Bronchial epithelial cell (primary cell): ENCODE data around the gene BCOR. TPM values are rescaled to one million over a fixed set of nuclear protein-coding genes. Genes with fewer than 3 reads are reported as not detected.

Source experiments
- DNase-seq: peaks from one replicate; pipeline ENCODE4 v3.0.0-alpha.2; 2010; ENCODE audit warnings: low read depth
- FAIRE-seq: peaks from 2 replicates; lab custom pipeline; 2011; peaks lifted over from hg19 to GRCh38; lab: Jason Lieb, UNC
- H3K27me3 ChIP-seq: 2 replicates; pipeline ENCODE4 v1.5.1; 2011; ENCODE audit warnings: low read length; ENCODE audit not compliant: control insufficient read depth, insufficient read depth
- H3K36me3 ChIP-seq: 2 replicates; pipeline ENCODE4 v1.5.1; 2011; ENCODE audit warnings: low read length; ENCODE audit not compliant: control insufficient read depth, insufficient read depth
- H3K4me3 ChIP-seq: 2 replicates; pipeline ENCODE4 v1.5.1; 2011; ENCODE audit warnings: mild to moderate bottlenecking, low read depth, low read length, control low read depth
- total RNA-seq: library from RNA; depleted of rRNA; stranded (reverse); fragments of >200 nt; gene quantifications from 2 replicates; pipeline ENCODE4 v1.2.1, GENCODE V29; 2014
- TF ChIP-seq, protein P1 (sequence below): IDR thresholded peaks from 2 replicates; pipeline ENCODE4 v1.5.1; 2011; ENCODE audit warnings: mild to moderate bottlenecking, moderate library complexity, low read length, control low read depth, inconsistent platforms; ENCODE audit not compliant: insufficient read depth, severe bottlenecking

Gene BCOR
- total RNA-seq, 1 donor from 2014 or later, result 6.1 TPM

DNA sequence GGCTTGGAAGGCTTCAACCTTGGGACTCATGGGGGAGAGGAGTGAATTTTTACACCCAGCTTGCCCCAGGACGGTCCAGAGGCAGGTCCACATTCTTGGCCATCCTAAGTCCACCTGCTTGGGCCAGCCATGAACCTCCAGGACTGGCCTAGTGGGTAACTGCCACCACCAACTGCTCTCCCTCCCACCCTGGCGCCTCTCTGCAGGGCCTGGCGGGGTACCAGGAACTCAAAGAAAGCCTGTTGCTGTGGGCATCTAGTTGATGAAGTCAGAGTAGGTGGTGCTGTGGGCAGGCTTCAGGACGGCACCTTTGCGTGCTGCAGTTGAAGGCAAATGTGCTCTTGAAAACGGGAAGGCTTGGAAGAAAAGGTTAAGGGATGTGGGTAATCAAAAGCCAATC is 12.0 kb downstream of the BCOR start:
- DNase-seq, result no peak
- Histone ChIP-seq H3K27me3 (no peaks in the 10 kb centered on the region), H3K4me3 (no peak overlapping the region), H3K36me3 (no peaks in the 10 kb centered on the region)
- no peak for FAIRE-seq
- TF ChIP-seq, protein P1, sequence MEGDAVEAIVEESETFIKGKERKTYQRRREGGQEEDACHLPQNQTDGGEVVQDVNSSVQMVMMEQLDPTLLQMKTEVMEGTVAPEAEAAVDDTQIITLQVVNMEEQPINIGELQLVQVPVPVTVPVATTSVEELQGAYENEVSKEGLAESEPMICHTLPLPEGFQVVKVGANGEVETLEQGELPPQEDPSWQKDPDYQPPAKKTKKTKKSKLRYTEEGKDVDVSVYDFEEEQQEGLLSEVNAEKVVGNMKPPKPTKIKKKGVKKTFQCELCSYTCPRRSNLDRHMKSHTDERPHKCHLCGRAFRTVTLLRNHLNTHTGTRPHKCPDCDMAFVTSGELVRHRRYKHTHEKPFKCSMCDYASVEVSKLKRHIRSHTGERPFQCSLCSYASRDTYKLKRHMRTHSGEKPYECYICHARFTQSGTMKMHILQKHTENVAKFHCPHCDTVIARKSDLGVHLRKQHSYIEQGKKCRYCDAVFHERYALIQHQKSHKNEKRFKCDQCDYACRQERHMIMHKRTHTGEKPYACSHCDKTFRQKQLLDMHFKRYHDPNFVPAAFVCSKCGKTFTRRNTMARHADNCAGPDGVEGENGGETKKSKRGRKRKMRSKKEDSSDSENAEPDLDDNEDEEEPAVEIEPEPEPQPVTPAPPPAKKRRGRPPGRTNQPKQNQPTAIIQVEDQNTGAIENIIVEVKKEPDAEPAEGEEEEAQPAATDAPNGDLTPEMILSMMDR, result no peak

DNA sequence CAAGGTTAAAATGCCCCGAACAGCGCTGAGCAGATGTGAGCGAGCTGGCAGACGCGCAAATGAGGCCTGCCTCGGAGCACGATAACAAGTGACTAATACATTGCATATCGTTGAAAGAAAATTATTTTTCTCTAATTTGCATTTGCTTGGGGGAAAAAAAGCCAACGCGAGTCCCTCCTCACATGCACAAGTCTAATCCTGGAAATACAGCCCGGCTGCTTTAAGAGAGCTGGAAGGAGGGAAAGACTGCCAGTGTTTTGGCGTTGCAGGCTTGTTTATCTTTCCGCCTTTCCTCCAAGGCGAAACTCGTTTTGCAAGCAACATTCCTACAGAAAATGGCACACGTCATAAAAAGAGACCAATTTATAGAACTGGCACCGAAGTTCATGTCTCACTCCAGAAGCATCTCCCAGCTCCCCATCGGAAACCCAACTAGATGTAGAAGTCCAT is 12.6 kb downstream of the BCOR start:
- H3K27me3 ChIP-seq, result no peaks in the 10 kb centered on the region
- FAIRE-seq, result no peak
- TF ChIP-seq, protein P1, result no peak
- peak; percentile 67 for DNase-seq
- no peak overlapping the region for H3K4me3 ChIP-seq
- no peaks in the 10 kb centered on the region for H3K36me3 ChIP-seq

DNA sequence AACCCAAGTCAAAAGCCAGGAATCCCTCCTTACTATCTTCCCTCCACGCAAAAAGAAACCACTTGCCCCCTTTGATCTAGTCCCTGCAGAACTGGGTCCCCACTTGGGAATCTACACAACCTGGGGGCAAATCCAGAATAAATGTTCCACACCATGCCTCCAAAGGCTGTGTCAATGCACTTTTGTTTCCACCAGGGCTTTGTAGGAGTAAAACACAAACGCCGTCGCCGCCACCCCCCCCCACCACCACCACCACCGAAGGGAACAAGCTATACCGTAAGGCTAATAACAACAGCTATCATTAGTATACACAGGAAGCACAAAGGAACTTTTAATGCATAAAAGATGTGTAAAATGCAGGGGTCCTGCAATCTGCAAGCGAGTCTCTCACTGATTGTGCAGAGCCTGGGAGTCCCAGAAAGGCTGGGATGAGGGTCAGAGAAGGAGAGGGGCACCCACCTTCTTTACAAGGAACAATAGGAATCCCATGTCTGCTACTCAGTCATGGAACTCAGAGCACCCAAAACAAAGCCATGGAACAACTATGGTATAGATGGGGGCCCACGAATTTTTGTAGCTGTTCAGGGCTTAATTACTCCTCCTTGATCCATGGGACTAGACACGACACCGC is 13.2 kb downstream of the BCOR start:
- no peak for FAIRE-seq
- no peak for DNase-seq
- TF ChIP-seq, protein P1, result no peak
- H3K36me3 ChIP-seq, result no peaks in the 10 kb centered on the region
- H3K4me3 ChIP-seq, result no peak overlapping the region
- H3K27me3 ChIP-seq, result no peaks in the 10 kb centered on the region

DNA sequence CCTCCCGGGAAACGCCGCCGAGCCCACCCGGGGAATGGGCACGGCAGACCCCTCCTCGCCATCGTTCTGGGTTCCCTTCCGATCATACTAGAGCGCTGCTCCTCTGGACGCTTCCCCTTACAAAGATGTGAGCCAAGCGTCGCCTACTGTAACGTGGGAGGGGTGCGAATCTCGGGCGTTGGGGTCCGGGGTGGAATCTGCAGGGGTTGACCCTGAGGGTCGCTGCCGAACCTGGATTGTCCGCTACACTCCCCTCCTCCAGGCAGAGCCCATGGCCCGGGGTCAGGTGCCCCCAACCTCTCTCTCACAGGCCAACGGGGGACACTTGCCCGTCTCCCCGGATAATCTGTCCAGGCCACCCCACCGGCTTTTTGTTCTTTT is 13.8 kb downstream of the BCOR start:
- Histone ChIP-seq H3K27me3 (no peaks in the 10 kb centered on the region), H3K36me3 (no peaks in the 10 kb centered on the region), H3K4me3 (peak overlapping the region; percentile 42)
- FAIRE-seq (no peak), DNase-seq (no peak)
- TF ChIP-seq, protein P1, result no peak

DNA sequence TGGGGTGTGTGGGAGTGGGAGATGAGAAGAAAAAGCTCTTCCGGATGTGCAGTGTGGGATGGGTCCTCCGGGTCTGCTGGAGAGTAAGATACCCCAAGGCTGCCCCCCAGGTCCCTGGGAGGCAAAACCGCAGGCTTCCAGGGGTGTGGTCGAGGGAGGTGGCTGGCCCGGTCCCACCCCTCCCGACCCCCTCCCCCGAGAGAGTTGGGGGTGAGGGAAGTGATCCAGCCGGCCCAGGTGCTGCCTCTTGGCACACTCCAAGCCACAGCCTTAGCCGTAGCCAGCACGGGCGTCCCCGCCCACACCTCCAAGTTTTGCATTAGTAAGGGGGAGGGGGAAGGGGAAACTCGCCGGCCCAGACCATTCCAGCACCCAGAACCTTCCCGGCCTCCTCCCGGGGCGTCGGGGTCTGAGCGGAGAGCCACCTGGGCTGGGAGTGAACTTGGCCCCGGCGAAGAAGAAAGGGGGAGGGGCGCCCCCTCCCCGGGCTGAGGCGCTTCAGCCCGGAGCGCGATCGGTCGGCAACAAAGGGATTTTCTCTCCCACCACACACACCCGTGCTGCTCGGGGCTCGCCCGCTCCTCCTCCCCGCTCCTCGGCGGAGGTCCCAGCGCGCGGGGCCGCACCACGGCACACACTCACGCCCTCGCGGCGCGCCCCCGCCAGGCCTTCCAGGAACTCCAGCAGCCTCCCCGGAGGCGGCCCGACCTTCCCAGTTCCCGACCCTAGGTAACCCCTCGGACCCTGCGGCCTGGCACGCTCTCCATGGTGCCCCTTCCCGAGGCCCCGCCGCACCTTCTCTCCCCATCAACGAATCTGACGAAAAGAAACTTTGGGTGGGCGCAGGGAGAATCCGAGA is 14.4 kb downstream of the BCOR start:
- peak overlapping the region; percentile 42 for H3K4me3 ChIP-seq
- FAIRE-seq (no peak), DNase-seq (no peak)
- TF ChIP-seq, protein P1, result peak; percentile 27
- H3K36me3 ChIP-seq, result no peaks in the 10 kb centered on the region
- no peaks in the 10 kb centered on the region for H3K27me3 ChIP-seq
